Measurements from ENCODE around the gene ACTL6B.
A peak's percentile ranks its signal among the peaks of the same experiment; 100 is the strongest.

Gene ACTL6B

GRCh38 chr7:100683659-100684533 lies 27.6 kb upstream of the ACTL6B start:
- no peak for DNase-seq

GRCh38 chr7:100682991-100683658 lies 26.9 kb upstream of the ACTL6B start:
- no peak for DNase-seq

- DNase-seq, result no peak
Observed at GRCh38 chr7:100682228-100682741, 26.0 kb upstream of the ACTL6B start.

- no peak for DNase-seq
Observed at GRCh38 chr7:100681491-100682227, 25.4 kb upstream of the ACTL6B start.

- DNase-seq, result no peak
Observed at GRCh38 chr7:100680576-100681271, 24.5 kb upstream of the ACTL6B start.

- DNase-seq, result no peak
Observed at GRCh38 chr7:100679927-100680575, 23.8 kb upstream of the ACTL6B start.

- no peak for DNase-seq
Observed at GRCh38 chr7:100679129-100679926, 23.1 kb upstream of the ACTL6B start.

- no peak for DNase-seq
Observed at GRCh38 chr7:100678291-100678984, 22.2 kb upstream of the ACTL6B start.

- DNase-seq, result no peak
Observed at GRCh38 chr7:100677308-100678267, 21.3 kb upstream of the ACTL6B start.

- DNase-seq, result no peak
Observed at GRCh38 chr7:100676501-100677306, 20.5 kb upstream of the ACTL6B start.

- DNase-seq, result no peak
Observed at GRCh38 chr7:100675581-100676350, 19.5 kb upstream of the ACTL6B start.

GRCh38 chr7:100675105-100675451 lies 18.8 kb upstream of the ACTL6B start:
- DNase-seq, result no peak

GRCh38 chr7:100674411-100675104 lies 18.3 kb upstream of the ACTL6B start:
- no peak for DNase-seq

GRCh38 chr7:100673942-100674410 lies 17.7 kb upstream of the ACTL6B start:
- no peak for DNase-seq

GRCh38 chr7:100673302-100673941 lies 17.2 kb upstream of the ACTL6B start, which contains the start of gene GNB2:
TSS of gene GNB2 (plus strand) at chr7:100673740. CDS start at chr7:100676266, 2,526 bp downstream.
- peak; percentile 86 for DNase-seq
